G401.6 (cell line): Measurements from ENCODE around the gene MTHFD2L.

ENCODE experiments used
- FAIRE-seq: peaks from 2 replicates; lab custom pipeline; 2012; peaks lifted over from hg19 to GRCh38; lab: Jason Lieb, UNC

The MTHFD2L gene

DNA sequence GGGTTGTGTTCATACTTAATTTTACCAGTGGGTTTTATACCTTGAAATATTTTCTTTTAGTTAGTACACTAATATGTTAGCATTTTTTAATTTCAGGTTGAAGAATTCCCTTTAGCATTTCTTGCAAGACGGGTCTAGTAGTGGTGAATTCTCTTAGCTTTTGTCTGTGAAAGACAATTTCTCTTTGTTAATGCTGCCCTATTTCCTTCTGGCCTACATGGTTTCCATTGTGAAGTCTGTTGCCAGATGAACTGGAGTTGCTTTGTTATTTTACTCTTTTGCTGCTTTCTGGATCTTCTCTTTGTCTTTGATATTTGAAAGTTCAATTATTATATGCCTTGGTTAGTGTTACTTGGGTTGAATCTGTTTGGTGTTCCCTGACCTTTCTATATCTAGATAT is 25.0 kb upstream of the MTHFD2L start:
- FAIRE-seq = no peak

- FAIRE-seq = peak; percentile 45
Observed at GRCh38 chr4:74133786-74134499, 24.0 kb upstream of the MTHFD2L start.

DNA sequence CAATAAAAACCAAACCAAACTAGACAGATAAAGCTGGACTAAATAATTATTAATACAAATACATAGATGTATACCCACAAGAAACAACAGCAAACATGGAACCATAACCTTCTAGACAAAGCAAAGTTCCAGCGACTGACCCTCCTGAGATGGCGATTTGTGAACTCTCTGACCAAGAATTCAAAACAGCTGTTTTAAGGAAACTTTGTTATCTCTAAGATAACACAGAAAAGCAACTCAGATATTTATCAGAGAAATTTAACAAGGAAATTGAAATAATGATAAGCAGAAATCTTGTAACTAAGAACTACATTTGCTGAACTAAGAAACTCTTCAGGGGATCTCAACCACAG is 23.4 kb upstream of the MTHFD2L start:
- FAIRE-seq = no peak

DNA sequence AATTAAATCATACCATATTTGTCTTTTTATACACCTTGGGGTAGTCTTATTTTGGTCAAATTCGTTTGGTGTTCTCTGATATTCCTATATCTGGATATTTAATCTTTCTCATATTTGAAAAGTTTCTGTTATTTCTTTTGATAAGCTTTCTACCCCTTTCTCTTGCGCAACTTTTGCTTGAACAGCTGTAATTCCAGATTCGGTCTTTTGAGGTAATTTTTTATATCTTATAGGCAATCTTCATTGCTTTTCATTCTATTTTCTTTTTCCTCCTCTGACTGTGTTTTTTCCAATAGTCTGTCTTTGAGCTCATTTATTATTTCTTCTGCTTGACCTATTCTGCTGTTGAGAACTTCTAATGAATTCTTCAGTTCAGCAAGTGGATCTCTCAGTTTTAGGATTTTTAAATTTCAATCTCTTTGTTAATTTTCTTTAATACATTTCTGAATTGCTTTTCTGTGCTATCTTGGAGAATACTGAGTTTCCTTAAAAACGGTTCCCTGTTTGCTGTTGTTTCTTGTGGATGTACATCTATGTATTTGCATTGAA is 11.3 kb upstream of the MTHFD2L start:
- FAIRE-seq = no peak

DNA sequence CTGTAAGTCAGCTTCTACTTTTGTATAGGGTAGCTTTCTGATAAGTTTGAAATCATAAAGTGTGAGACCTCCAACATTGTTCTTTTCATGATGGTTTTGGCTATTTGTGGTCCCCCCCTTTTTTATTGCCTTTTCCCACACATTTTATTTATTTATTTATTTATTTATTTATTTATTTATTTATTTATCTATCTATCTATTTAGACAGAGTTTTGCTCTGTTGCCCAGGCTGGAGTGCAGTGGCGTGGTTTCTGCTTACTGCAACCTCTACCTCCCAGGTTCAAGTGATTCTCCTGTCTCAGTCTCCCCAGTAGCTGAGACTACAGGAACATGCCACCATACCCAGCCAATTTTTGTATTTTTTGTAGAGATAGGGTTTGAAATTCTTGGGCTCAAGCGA is 9.7 kb upstream of the MTHFD2L start:
- no peak for FAIRE-seq

- no peak for FAIRE-seq
Observed at GRCh38 chr4:74152836-74153235, 5.1 kb upstream of the MTHFD2L start.

DNA sequence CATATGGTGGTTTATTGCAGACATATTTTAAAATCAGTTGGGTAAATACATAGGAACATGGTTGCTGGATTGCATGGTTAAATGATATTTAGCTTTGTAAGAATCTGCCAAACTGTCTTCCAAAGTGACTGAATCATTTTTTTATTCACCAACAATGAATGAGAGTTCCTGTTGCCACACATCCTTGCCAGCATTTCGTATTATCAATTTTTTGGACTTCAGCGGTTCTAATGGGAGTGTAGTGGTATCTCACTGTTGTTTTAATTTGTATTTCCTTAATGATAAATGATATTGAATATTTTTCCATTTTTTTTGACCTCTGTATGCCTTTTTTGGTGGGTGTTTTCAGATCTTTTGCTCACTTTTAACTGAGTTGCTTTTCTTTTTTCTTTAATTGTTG is 1.4 kb upstream of the MTHFD2L start:
- no peak for FAIRE-seq

DNA sequence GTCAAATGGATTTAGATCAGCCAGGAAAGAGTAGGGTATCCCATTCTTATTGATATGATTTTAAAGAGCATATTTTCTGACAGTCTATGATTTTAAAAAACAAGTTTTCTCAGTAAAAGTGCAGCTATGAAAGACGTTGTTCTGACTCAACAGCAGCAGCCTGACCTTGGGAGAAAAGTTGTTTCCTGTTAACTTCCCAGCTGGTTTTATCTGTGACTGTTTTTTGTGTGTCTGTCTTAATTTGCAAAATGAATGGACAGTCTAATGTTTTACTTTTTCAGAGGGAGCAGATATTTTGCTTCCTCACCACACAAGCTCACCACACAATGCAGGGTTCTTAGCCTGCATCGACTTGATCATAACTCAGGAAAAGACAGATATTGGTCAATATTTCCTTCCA is 764 bp upstream of the MTHFD2L start:
- no peak for FAIRE-seq

GRCh38 chr4:74158466-74159142 is 686 bp downstream of the MTHFD2L start:
- FAIRE-seq = peak; percentile 37

DNA sequence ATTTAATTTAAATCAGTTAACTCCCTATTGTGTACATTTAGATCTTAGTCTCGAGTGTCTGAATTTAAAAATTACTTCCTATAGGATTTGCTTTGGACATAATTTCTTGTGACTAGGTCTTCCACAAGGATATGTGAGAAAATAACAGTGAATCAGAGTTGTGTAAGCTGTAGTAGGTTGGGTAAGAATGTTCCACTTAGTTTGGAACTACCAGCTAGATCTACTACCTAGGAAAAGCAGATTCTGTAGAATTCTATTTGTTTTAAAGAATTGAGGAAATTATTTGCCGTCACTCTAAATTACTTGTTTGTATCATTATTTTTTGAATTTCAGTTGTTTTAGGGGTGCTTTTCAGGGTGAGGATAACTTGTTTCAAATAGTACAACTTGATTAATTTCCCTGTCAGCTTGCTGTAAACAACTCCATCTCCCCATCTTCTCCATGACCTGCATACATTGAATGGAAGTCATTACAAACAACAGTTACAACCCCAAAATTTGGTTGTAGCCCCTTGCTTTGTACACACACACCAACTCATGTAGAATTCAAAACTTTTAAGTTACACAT is 1.3 kb downstream of the MTHFD2L start:
- no peak for FAIRE-seq

GRCh38 chr4:74161666-74162450 is 3.9 kb downstream of the MTHFD2L start:
- no peak for FAIRE-seq

- no peak for FAIRE-seq
Observed at GRCh38 chr4:74166135-74166534, 8.2 kb downstream of the MTHFD2L start.

DNA sequence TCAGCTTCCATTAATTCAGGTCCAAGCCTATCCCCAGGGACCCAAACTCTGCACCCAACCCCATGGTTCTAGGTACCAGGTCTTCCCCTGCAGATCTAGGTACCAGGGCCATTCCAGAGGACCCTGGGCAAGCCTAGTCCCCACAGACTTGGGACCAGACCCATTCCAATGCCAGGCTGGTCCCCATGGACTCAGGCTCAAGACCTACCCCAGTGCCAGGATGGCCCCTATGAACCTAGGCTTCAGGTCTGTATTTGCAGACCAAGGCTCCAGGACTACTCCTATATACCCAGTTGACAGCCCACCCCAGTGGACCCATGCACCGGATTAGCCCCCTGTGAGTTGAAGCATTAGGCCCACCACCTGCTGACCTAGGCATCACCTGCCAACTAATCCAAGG is 8.9 kb downstream of the MTHFD2L start:
- FAIRE-seq = no peak

DNA sequence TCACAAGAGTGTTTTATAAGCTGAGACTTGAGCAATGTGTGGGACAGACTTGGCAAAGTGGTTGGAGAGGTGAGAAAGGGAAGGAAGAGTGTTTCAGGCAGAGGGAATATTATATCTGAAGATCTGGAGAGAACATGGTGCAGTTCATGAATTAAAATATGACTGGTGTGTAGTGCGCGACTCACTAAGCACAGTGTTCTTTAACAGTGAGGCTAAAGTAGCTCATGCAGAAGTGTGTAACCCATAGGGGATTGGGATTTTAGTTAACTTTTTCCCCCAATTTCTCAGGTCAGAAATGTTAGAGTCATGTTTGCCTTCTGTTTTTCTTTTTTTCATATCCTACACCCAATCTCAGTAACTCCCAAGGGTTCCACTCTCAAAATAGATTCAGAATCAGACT is 9.7 kb downstream of the MTHFD2L start:
- no peak for FAIRE-seq

GRCh38 chr4:74168841-74169240 is 10.9 kb downstream of the MTHFD2L start:
- FAIRE-seq = no peak

DNA sequence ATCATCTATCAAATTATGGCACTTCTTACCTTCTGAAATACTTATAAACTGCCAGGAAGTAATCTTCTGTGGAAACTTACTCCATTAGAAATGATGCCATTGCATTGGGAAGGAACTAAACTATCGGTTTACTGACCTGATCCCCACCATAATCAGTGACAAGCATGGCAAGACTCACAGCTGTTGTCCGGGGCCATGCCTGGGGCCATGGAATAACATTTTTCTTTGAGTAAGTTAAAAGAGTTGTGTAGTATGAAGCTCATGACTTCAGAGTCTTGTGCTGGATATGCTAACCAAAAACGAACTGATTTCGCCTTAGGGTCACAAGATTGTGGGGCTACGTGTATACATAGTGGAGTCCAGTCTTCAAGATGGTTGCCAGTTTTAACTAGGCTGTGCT is 15.4 kb downstream of the MTHFD2L start:
- no peak for FAIRE-seq

DNA sequence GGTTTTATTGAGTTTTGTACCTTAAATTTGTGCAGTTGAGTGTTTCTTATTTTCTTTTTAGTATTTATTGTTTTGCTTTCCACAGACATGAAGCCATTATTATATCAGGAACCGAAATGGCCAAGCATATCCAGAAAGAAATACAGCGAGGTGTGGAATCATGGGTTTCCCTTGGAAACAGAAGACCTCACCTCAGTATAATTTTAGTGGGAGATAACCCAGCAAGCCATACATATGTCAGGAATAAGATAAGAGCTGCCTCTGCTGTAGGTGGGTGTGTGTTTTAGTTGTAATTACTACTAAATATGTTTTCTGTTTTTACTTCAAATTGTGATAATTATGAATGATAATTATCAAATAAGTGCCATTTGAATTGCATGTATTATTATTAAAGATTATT is 16.5 kb downstream of the MTHFD2L start:
- FAIRE-seq = no peak

- FAIRE-seq = no peak
Observed at GRCh38 chr4:74174941-74175340, 17.0 kb downstream of the MTHFD2L start.

- no peak for FAIRE-seq
Observed at GRCh38 chr4:74175379-74175778, 17.5 kb downstream of the MTHFD2L start.

- FAIRE-seq = no peak
Observed at GRCh38 chr4:74178798-74179197, 20.9 kb downstream of the MTHFD2L start.

DNA sequence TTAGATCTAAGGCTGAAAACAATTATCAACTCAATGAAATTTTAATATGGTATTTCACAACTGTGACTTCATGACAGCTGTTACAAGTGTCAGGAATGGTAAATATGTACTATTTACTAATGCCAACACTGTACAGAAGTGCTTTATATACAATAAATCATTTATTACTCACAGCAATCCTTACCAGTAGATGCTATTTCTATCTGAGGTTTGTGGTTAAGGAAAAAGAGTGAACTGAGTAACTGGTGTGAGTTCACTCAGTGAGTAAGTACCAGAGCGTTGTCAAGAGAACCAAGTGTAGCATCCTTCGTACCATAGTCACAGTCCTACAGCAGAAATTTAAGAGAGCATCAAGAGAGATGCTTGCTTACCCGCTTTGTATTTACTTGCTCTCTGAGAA is 23.3 kb downstream of the MTHFD2L start:
- FAIRE-seq = no peak

- FAIRE-seq = no peak
Observed at GRCh38 chr4:74188912-74189311, 31.0 kb downstream of the MTHFD2L start.
